Stimulated activated CD4-positive, alpha-beta T cell treated with anti-CD3 and anti-CD28 coated beads, TNF-alpha, amount 100 ng/mL, for 24 hours (primary cell): ENCODE results near the gene OPTC.
"Not testable (repeated sequence)": the region's sequence is repeated elsewhere in the genome, so short reads cannot be mapped to it uniquely, and the experiment has no call there.

Source experiments
- DNase-seq, 3 experiments: peaks; one replicate each; pipeline ENCODE4 v3.0.0-alpha.2; 2020; ENCODE audit warnings: low read depth in 3 of 3

Gene OPTC

DNA sequence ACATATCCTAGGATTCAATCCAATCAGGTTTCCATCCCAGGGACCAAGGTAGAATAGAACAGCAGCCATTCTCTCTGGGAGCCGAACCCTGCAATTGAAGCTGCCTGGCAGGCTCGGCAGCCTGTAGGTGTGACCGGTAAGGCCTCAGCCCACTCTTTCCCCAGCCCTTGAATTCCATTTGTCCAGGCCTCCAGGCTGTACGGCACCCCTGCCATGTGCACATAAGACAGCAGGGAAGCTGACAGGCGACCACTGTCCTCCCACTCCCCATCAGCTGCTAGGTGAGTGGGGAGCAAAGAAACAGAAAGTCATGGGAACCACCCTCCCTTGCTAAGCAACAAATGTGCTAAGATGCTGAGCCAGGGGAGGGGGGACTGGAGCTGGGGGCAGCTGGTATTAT lies 23.0 kb downstream of the OPTC start:
- no peak for DNase-seq

DNA sequence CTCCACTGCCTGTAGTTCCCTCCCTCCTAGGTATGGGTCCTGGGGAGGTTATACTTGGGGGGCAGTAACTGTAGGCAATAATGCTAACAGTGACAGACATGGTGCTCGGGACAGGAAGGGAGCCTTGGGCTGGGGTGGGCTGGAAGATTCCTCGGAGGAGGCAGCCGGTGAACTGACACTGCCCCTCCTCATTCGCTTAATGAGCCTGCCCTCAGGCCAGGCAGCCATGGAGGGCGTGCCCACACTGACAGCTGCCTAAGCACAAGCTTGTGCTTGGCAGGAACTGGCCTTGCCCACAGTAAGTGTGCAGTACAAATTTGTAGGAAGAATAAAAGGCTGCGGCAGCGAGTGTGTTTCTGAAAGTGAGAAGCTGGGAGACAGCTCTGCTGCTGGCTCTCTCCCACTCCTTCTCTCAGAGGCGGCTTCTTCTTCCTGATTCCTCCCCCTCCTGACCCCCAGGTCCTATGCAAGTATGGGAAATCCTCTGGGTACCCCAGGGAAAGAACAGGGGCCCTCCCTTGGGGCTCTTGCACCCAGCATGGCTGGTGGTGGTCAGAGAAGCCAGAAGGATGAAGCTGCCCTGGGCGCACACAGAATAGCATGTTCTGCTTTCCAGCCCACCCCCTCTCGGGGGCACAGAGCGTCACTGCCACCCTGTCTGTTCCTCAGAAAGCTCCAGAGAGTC lies 23.6 kb downstream of the OPTC start:
- no peak for DNase-seq

DNA sequence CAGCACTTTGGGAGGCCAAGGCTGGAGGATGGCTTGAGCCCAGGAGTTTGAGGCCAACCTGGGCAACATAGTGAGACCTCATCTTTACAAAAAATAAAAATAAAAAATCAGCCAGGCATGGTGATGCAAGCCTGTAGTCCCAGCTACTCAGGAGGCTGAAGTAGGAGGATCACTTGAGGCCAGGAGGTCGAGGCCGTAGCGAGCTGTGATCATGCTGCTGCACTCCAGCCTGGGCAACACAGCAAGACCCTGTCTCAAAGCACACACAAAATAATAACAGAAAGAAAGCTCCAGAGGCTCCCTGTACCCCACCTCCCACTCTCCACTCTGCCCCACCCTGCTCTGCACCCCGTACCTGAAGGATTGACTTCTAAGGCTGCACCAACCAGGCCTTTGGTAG lies 24.2 kb downstream of the OPTC start:
- not testable (repeated sequence) for DNase-seq

DNA sequence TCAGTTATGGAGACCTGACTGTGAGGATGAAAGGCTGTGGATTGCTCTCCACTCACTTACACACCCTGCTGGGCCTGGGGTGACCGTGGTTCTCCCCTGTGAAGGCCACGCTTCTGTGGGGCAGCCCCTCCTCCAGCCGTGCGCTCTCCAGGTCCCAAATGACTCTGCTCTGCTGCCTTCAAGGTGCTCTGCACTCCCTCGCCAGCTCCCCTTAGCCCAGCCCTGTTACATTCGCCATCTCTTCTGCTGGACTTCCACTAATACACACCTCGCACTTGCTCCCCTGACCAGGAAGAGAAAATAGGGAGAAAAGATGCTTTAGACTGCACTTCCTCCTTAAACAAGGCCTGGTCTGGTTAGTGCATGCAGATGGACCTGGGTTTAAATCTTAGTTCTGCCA lies 24.6 kb downstream of the OPTC start:
- no peak for DNase-seq

- no peak for DNase-seq
Observed at GRCh38 chr1:203519053-203519840, 25.3 kb downstream of the OPTC start.

GRCh38 chr1:203519896-203520295 lies 25.9 kb downstream of the OPTC start:
- DNase-seq: no peak

- DNase-seq: no peak
Observed at GRCh38 chr1:203520315-203520714, 26.4 kb downstream of the OPTC start.

GRCh38 chr1:203521074-203521794 lies 27.3 kb downstream of the OPTC start:
- DNase-seq: no peak

DNA sequence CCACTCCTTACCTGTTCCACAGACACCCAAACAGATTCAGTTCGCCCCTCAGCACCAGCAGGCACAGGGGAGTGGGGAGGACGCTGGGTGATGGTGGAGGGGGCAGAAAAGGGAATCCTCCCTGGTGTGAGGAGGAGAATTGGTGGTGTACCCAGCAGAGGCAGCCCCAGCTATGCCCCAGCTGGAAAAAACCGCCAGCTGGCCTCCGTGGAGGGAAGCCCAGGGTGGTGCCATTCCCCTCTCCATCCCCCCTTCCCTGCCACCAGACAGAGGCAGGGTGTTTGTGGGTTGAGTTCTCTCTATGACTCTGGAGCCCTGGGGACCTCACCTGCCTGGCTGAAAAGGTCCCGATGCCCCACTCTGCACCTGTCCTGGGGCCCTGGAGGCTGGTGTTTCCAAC lies 27.9 kb downstream of the OPTC start:
- no peak for DNase-seq

DNA sequence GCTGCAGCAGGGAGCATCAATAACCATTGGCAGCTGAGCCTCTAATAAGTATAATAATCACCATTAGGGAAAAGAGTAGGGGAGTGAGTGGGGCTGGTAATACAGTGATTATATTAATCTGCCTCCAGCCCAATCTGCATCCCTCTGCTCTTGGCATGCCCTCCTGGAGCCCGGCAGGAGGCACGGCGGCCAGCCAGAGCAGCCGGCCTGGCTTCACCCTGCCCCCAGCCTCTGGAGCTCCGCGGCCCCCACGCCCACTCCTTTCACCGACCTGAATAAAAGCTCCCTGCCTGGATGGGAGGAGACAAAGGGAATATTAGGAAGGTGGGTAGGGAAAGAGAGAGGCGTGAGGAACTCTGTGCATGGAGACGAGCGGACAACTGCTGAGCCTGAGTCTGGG lies 28.3 kb downstream of the OPTC start:
- DNase-seq: no peak

GRCh38 chr1:203523667-203524066 lies 29.7 kb downstream of the OPTC start:
- DNase-seq: no peak

DNA sequence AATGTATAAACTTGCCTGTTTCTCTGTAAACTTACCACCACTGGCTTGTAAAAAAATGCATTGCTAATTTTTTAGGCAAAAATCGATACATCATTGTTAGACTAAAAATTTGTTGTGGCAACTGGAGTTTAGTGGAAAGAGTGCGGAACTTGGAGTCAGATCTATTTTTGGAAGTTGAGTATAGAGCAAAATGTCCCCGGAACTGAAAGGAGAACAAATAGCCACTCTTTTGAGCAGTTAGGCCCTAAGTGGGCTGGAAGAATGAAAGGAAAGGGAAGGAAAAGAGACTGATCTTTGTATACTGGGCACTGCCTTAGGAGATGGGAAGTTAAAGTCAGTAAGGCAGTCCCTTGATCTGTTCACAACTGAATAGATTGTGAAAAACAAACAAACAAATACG lies 30.2 kb downstream of the OPTC start:
- no peak for DNase-seq

DNA sequence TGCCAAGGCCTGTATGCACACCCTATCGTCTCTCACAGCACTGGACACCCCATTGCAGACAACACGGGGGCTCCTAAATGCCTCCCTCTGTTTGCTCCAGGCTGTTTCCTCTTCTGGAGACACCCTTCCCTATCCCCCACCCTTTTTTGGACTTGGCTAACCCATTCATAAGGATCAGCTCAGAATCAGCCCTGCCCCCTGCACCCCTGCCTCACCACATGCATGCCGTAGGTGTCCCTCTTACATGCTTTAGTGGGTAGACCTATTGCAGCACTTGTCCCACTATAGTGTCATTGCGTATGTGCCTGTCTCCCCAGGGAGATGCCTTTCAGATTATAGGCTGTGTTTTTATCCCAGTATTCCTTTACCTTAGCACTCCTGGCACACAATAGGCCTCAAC lies 30.9 kb downstream of the OPTC start:
- no peak for DNase-seq

DNA sequence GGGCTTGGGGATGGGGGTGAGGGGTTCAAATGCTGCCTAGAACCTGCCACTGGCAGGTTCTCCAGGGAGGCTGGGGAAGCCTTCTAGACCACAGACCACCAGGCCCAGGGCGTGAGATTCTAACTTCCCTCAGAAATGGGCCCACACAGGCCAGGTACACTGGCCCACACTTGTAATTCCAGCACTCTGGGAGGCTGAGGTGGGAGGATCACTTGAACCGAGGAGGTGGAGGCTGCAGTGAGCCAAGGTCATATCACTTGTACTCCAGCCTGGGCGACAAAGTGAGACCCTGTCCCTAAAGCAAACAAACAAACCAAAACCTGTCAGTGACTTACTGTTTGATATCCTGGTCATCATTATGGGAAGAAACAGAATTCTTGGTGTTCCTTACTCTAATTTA lies 31.7 kb downstream of the OPTC start:
- DNase-seq: no peak

DNA sequence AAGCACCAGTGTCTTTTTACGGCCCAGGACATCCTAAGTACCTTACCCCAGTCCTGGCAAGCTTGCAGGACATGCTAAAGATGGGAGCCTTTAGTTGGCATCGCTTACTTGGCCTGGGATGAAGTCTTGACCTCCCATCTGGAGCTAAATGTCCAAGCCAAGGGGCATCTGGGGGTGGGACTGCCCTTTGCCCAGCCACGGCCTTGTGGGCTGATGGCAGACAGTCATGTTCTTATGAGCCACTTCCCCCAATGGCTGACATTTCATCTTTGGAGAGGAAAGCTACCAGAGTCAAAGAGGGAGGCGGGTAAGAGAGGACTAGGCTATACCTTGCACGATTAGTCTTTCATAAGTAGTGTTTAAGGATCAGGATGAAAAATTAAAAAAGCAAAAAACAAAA lies 32.2 kb downstream of the OPTC start:
- no peak for DNase-seq

DNA sequence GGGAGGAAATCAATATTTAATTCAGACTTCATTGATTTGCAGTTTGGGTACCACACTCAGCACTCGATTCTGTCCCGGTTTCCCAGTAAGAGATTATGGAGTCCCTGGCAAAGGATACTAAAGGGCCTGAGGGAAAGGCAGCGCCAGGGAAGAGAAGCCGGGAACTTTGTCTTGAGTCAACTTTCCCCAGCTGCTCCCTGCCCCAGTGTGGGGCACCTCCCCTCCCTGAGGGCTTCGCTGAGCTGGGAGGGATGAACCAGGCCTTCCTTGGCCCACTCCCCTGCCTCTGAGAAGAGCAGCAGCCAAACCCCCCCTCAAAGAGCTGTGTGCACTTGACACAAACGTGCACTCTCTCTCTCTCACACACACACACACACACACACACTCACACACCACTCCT lies 32.6 kb downstream of the OPTC start:
- DNase-seq: no peak

DNA sequence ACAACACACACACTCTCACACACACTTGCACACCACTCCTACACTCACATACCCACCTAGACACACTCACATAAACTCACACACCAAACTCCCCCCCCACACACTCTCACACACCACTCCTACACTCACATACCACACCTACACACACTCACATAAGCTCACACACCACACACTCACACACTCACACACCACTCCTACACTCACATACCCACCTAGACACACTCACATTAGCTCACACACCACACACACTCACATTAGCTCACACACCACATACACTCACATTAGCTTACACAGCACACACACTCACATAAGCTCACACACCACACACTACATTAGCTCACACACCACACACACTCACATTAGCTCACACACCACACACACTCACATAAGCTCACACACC lies 33.1 kb downstream of the OPTC start:
- DNase-seq: no peak

DNA sequence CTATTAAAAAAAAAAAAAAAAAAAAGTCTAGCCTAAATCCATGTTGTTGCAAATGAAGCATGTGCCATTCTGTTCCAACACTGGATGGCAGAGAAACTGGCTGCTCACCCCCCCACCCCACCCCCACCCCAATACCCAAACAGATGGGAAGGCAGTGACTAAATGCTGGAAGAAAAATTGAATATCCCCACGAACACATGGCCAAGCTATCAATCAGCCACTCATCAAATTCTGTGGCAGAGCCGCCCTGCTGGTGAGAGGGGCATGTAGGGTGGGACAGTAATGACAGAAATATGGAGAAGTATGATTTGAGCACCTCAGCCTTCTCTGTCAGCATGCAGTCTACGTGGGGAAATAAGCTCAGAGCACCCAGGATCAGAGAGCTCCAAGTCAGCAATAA lies 34.1 kb downstream of the OPTC start:
- no peak for DNase-seq

GRCh38 chr1:203528976-203529835 lies 35.3 kb downstream of the OPTC start:
- DNase-seq: no peak

GRCh38 chr1:203531063-203531462 lies 37.1 kb downstream of the OPTC start:
- DNase-seq: no peak

DNA sequence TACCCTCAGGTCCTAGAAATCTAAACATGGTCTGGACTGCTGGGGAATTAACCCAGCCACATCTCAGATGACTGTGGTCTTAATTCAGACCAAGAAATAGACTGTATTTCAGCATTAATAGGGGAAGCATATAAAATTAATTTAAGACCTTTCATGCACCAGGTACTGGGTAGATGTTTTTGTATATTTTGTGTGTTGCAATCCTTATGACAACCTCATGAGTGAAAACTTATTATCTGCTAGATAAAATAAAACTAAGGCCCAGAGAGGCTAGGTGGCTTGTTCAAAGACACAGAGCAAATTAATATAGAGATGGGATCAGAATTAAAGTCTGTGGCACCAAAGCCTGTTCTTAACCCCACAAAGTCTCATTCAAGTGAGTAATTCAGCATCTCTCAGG lies 40.1 kb downstream of the OPTC start:
- no peak for DNase-seq

- no peak for DNase-seq
Observed at GRCh38 chr1:203534526-203534925, 40.6 kb downstream of the OPTC start.
